ENCODE data around the gene GPR85.

DNA sequence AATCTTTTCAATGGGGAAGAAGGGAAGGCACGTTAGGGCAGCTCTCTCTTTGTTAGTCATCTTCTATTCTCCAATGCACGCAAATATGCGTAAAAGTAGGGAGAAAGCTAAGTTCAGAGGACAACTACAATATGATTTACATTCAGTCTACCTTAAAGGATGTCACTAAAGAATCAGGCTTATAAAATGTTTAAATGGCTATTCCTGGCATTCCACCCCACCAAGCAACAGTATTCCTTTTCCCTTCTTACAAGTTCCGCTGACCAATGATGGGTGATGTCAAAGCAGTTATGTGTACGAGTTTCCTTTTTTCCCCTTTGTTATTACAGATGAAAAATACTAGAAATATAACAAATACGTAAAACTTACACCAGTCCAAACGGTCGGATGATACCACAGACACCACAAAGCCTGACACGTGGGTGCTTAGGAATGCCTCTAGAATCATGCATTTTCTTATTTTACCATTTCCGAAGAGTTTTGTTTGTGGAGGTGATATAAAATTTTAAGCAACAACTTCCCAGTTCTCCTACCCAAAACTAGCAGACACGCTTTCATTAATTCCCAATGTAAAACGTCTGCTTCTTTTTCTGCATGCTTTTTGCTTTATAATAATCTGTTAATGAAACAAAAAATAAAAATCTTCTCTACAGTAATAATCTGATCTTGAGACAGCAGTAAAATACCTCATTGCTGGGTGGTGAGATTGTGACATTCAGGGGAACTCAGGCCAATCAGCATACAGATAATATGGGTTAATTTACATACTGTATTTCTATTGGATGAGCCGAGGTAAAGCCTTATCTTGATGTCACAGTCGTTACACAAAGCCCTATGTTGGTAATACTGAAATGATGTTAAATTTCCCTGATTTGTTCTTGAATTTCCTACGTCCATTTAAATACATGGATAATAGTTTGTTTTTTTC, 708 bp upstream of the GPR85 start:
- TF ChIP-seq, protein P1, sequence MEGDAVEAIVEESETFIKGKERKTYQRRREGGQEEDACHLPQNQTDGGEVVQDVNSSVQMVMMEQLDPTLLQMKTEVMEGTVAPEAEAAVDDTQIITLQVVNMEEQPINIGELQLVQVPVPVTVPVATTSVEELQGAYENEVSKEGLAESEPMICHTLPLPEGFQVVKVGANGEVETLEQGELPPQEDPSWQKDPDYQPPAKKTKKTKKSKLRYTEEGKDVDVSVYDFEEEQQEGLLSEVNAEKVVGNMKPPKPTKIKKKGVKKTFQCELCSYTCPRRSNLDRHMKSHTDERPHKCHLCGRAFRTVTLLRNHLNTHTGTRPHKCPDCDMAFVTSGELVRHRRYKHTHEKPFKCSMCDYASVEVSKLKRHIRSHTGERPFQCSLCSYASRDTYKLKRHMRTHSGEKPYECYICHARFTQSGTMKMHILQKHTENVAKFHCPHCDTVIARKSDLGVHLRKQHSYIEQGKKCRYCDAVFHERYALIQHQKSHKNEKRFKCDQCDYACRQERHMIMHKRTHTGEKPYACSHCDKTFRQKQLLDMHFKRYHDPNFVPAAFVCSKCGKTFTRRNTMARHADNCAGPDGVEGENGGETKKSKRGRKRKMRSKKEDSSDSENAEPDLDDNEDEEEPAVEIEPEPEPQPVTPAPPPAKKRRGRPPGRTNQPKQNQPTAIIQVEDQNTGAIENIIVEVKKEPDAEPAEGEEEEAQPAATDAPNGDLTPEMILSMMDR (IDR thresholded peaks at IDR 0.05): no peak
- no peak for TF ChIP-seq POLR2A (IDR thresholded peaks at IDR 0.05)
